WI38 (cell line): ENCODE data around the gene BIVM.

ENCODE experiments used
- H3K4me3 ChIP-seq: 2 replicates; pipeline ENCODE4 v1.5.1; 2011; ENCODE audit warnings: low read depth, mild to moderate bottlenecking, control low read depth, low read length
- TF ChIP-seq, protein P1 (sequence below): IDR thresholded peaks from 2 replicates; pipeline ENCODE4 v1.5.1; 2012; ENCODE audit warnings: low read depth, mild to moderate bottlenecking, control low read depth, low read length

The BIVM gene

DNA sequence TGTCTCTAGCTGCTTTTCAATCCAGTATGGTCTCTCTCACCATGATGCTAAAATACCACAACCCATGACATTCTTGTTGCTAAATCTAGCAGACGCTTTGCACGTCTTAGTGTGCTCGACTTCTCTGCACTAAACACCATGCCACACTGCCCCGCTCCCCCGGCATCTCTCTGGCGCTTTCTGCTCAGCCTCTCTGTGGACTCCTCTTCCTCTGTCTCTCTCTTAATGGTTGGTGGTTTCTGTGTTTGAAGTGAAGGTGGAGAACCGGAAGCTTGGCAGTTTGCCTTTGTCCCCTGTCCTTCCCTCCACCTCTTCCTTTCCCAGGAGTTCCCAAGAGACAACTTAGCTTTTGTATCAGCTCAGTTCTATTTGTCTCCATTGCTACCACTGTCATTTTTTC, 55.8 kb downstream of the BIVM start:
- H3K4me3 ChIP-seq, result no peak overlapping the region
- TF ChIP-seq, protein P1, sequence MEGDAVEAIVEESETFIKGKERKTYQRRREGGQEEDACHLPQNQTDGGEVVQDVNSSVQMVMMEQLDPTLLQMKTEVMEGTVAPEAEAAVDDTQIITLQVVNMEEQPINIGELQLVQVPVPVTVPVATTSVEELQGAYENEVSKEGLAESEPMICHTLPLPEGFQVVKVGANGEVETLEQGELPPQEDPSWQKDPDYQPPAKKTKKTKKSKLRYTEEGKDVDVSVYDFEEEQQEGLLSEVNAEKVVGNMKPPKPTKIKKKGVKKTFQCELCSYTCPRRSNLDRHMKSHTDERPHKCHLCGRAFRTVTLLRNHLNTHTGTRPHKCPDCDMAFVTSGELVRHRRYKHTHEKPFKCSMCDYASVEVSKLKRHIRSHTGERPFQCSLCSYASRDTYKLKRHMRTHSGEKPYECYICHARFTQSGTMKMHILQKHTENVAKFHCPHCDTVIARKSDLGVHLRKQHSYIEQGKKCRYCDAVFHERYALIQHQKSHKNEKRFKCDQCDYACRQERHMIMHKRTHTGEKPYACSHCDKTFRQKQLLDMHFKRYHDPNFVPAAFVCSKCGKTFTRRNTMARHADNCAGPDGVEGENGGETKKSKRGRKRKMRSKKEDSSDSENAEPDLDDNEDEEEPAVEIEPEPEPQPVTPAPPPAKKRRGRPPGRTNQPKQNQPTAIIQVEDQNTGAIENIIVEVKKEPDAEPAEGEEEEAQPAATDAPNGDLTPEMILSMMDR, result no peak

DNA sequence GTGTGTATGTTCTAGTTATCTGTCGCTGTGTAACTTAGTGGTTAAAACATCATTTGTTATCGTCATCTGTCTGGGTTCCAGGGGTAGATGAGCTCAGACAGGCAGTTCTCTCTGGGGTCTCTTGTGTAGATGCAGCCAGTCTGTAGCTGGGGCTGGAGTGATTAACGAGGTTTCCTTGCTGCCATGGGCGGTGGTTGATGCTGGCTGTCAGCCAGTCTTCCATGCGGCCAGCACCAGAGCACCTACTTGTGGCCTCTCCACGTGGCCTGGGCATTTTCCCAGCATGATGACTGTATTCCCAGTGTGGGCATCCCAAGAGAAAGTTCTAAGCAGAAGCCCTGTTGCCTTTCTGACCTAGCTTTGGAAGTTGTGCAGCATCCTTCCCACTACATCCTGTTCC, 57.6 kb downstream of the BIVM start:
- no peak overlapping the region for H3K4me3 ChIP-seq
- TF ChIP-seq, protein P1, result no peak

DNA sequence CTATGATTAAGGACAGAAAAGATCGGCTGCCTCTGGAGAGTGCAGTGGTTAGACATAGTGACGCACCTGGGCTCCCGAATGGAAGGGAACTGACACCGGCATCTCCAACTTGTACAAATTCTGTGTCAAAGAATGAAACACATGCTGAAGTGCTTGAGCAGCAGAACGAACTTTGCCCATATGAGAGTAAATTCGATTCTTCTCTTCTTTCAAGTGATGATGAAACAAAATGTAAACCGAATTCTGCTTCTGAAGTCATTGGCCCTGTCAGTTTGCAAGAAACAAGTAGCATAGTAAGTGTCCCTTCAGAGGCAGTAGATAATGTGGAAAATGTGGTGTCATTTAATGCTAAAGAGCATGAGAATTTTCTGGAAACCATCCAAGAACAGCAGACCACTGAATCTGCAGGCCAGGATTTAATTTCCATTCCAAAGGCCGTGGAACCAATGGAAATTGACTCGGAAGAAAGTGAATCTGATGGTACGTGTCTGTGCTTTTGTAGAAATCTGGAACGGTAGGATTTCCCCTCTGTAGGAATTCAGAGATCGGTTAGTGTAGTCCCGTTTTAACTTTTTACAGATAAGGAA, 63.8 kb downstream of the BIVM start:
- no peak overlapping the region for H3K4me3 ChIP-seq
- TF ChIP-seq, protein P1, result no peak

DNA sequence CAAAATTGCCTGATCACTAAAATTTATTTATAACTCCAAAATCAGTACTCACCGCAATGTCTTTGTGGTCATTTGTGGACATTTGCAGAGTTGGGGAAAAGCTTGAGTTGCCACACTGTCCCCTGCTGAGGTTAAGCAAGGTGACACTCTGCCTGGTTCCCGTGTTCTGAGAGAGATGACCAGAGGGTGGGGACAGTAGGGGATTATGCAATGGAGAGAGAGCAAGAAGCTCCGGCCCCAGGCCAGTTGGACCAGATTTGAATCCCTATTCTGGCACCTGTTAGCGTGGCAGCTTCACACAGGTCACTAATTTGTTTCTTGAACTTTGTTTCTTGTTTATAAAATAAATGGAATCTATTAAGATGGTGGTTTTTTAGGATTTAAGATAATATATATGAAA, 64.7 kb downstream of the BIVM start:
- H3K4me3 ChIP-seq, result no peak overlapping the region
- TF ChIP-seq, protein P1, result no peak

DNA sequence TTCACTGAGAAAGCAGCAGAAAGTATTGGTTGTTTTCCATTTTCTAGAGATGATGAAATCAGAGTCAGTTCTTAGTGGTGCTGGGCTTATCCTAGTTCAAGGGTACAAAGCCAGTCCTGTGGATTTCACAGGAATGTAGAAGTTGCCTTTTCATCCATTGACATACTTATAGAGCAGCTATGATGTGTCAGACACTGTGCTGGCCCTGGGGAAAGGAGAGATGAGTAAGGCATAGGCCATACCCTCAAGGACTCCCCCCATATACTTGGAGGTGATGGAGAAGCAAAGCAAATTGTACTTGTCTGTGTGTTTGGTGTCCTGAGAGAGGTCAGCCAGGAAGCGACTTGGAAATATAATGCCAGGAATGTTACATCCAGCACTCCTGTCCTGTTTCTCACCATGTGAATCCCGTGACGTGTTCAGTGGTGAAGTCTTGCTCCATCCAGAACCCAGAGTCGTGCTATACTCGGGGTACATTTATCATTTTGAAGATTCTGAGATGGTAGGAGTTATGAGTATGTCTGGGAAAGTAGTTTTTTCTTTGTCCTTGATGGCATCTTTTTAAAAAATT, 69.5 kb downstream of the BIVM start:
- TF ChIP-seq, protein P1, result no peak
- no peak overlapping the region for H3K4me3 ChIP-seq

DNA sequence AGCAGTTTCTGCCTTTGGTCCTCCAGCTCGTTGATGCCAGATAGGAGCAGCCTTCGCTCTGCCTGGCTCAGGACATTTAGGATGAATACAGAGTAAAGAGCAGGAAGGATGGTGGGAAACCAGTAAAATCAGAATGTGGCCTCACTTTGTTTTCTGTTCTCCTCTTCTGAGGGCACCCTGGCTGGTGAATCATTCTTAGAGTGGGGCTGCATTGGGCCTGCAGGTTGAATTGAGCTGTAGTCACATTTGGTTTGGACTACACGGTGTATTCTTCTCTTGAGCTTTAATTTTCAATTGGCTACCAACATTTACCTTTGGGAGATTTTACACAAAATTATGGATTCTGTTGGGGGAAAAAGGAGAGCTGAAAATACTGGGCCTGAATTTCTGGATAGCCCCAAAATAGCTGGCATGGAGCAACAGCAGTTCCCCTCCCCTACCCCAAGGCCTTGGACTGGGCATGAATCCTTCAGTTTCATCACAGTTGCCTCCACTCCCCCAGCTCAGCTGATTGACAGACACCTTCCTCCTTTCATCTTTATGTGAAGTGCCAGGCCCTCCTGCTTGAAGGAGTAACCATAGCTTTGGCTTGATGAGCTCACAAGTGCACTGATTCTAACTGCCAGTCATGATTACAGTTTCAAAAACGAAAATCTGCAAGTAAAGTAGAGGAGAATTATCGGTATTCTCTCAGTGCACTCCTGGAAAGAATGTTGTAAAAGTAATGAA, 71.2 kb downstream of the BIVM start:
- TF ChIP-seq, protein P1, result no peak
- H3K4me3 ChIP-seq, result no peak overlapping the region
